ENCODE measurements around the gene RETREG1. TPM values are rescaled to one million over a fixed set of nuclear protein-coding genes. Genes with fewer than 3 reads are reported as not detected.

RETREG1 gene
- total and polyA plus RNA-seq, 2 experiments from 2014 or later = 2.3 to 3.6 TPM

DNA sequence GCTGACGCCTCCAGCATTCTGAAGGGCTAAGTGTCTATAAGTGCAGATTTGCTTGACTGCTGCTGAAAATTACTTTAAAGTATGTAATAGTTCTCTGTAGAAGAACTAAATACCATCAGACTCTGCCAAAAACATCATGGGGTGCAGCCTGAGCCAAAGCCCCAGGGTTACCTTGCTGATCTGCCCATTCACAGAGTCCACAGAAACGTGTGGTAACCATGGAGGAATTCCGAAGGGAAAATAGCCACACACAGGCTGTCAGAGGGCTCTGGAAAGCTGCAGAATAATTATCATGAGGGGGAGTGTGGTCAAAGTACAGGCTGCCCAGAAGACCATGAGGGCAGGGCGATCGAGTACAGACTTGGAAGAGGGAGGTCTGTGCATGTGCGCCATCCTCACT, 36.4 kb downstream of the RETREG1 start:
- no peak for TF ChIP-seq CREB1 (CRISPR knock-in tag; IDR thresholded peaks at IDR 0.05; ENCODE audit: low read depth)
- no peak for TF ChIP-seq JUNB (IDR thresholded peaks at IDR 0.05; ENCODE audit: unreplicated experiment)
- TF ChIP-seq NANOG (IDR thresholded peaks at IDR 0.05; ENCODE audit: borderline replicate concordance) = no peak
- TF ChIP-seq EZH2phosphoT487 (IDR thresholded peaks at IDR 0.05; ENCODE audit: unreplicated experiment) = no peak
- no peak for TF ChIP-seq EZH2 (IDR thresholded peaks at IDR 0.05; ENCODE audit: low read depth, unreplicated experiment)
- TF ChIP-seq, protein P1, sequence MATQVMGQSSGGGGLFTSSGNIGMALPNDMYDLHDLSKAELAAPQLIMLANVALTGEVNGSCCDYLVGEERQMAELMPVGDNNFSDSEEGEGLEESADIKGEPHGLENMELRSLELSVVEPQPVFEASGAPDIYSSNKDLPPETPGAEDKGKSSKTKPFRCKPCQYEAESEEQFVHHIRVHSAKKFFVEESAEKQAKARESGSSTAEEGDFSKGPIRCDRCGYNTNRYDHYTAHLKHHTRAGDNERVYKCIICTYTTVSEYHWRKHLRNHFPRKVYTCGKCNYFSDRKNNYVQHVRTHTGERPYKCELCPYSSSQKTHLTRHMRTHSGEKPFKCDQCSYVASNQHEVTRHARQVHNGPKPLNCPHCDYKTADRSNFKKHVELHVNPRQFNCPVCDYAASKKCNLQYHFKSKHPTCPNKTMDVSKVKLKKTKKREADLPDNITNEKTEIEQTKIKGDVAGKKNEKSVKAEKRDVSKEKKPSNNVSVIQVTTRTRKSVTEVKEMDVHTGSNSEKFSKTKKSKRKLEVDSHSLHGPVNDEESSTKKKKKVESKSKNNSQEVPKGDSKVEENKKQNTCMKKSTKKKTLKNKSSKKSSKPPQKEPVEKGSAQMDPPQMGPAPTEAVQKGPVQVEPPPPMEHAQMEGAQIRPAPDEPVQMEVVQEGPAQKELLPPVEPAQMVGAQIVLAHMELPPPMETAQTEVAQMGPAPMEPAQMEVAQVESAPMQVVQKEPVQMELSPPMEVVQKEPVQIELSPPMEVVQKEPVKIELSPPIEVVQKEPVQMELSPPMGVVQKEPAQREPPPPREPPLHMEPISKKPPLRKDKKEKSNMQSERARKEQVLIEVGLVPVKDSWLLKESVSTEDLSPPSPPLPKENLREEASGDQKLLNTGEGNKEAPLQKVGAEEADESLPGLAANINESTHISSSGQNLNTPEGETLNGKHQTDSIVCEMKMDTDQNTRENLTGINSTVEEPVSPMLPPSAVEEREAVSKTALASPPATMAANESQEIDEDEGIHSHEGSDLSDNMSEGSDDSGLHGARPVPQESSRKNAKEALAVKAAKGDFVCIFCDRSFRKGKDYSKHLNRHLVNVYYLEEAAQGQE (IDR thresholded peaks at IDR 0.05; ENCODE audit: unreplicated experiment) = no peak
- TF ChIP-seq, protein P2, sequence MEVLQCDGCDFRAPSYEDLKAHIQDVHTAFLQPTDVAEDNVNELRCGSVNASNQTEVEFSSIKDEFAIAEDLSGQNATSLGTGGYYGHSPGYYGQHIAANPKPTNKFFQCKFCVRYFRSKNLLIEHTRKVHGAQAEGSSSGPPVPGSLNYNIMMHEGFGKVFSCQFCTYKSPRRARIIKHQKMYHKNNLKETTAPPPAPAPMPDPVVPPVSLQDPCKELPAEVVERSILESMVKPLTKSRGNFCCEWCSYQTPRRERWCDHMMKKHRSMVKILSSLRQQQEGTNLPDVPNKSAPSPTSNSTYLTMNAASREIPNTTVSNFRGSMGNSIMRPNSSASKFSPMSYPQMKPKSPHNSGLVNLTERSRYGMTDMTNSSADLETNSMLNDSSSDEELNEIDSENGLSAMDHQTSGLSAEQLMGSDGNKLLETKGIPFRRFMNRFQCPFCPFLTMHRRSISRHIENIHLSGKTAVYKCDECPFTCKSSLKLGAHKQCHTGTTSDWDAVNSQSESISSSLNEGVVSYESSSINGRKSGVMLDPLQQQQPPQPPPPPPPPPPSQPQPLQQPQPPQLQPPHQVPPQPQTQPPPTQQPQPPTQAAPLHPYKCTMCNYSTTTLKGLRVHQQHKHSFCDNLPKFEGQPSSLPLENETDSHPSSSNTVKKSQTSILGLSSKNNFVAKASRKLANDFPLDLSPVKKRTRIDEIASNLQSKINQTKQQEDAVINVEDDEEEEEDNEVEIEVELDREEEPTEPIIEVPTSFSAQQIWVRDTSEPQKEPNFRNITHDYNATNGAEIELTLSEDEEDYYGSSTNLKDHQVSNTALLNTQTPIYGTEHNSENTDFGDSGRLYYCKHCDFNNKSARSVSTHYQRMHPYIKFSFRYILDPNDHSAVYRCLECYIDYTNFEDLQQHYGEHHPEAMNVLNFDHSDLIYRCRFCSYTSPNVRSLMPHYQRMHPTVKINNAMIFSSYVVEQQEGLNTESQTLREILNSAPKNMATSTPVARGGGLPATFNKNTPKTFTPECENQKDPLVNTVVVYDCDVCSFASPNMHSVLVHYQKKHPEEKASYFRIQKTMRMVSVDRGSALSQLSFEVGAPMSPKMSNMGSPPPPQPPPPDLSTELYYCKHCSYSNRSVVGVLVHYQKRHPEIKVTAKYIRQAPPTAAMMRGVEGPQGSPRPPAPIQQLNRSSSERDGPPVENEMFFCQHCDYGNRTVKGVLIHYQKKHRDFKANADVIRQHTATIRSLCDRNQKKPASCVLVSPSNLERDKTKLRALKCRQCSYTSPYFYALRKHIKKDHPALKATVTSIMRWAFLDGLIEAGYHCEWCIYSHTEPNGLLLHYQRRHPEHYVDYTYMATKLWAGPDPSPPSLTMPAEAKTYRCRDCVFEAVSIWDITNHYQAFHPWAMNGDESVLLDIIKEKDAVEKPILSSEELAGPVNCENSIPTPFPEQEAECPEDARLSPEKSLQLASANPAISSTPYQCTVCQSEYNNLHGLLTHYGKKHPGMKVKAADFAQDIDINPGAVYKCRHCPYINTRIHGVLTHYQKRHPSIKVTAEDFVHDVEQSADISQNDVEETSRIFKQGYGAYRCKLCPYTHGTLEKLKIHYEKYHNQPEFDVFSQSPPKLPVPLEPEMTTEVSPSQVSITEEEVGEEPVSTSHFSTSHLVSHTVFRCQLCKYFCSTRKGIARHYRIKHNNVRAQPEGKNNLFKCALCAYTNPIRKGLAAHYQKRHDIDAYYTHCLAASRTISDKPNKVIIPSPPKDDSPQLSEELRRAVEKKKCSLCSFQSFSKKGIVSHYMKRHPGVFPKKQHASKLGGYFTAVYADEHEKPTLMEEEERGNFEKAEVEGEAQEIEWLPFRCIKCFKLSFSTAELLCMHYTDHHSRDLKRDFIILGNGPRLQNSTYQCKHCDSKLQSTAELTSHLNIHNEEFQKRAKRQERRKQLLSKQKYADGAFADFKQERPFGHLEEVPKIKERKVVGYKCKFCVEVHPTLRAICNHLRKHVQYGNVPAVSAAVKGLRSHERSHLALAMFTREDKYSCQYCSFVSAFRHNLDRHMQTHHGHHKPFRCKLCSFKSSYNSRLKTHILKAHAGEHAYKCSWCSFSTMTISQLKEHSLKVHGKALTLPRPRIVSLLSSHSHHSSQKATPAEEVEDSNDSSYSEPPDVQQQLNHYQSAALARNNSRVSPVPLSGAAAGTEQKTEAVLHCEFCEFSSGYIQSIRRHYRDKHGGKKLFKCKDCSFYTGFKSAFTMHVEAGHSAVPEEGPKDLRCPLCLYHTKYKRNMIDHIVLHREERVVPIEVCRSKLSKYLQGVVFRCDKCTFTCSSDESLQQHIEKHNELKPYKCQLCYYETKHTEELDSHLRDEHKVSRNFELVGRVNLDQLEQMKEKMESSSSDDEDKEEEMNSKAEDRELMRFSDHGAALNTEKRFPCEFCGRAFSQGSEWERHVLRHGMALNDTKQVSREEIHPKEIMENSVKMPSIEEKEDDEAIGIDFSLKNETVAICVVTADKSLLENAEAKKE (CRISPR knock-in tag; IDR thresholded peaks at IDR 0.05) = no peak
- TF ChIP-seq, protein P3, sequence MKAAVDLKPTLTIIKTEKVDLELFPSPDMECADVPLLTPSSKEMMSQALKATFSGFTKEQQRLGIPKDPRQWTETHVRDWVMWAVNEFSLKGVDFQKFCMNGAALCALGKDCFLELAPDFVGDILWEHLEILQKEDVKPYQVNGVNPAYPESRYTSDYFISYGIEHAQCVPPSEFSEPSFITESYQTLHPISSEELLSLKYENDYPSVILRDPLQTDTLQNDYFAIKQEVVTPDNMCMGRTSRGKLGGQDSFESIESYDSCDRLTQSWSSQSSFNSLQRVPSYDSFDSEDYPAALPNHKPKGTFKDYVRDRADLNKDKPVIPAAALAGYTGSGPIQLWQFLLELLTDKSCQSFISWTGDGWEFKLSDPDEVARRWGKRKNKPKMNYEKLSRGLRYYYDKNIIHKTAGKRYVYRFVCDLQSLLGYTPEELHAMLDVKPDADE (IDR thresholded peaks at IDR 0.05) = no peak
- no peak for TF ChIP-seq POLR2AphosphoS5 (IDR thresholded peaks at IDR 0.05; ENCODE audit: low read depth)
- TF ChIP-seq ZNF114 (CRISPR knock-in tag; IDR thresholded peaks at IDR 0.05) = no peak
- TF ChIP-seq, protein P4, sequence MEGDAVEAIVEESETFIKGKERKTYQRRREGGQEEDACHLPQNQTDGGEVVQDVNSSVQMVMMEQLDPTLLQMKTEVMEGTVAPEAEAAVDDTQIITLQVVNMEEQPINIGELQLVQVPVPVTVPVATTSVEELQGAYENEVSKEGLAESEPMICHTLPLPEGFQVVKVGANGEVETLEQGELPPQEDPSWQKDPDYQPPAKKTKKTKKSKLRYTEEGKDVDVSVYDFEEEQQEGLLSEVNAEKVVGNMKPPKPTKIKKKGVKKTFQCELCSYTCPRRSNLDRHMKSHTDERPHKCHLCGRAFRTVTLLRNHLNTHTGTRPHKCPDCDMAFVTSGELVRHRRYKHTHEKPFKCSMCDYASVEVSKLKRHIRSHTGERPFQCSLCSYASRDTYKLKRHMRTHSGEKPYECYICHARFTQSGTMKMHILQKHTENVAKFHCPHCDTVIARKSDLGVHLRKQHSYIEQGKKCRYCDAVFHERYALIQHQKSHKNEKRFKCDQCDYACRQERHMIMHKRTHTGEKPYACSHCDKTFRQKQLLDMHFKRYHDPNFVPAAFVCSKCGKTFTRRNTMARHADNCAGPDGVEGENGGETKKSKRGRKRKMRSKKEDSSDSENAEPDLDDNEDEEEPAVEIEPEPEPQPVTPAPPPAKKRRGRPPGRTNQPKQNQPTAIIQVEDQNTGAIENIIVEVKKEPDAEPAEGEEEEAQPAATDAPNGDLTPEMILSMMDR (conservative IDR thresholded peaks at IDR 0.05; ENCODE audit: low read depth in 2 of 2) = no peak
- no peak for TF ChIP-seq STAT1 (IDR thresholded peaks at IDR 0.05; ENCODE audit: unreplicated experiment)
- no peak for TF ChIP-seq ZNF331 (CRISPR knock-in tag; IDR thresholded peaks at IDR 0.05; ENCODE audit: low read depth)
- ATAC-seq = no peak

More for the DNA sequence above, 36.4 kb downstream of the RETREG1 start:
- no peak for DNase-seq (ENCODE audit: low spot score)
- no peaks in the 10 kb centered on the region for H3K79me2 ChIP-seq (replicated peaks; ENCODE audit: insufficient read depth)
- H3F3A ChIP-seq (replicated peaks; ENCODE audit: low read depth) = 0 out of 2 replicates have a peak, but pooled peaks cover 5% of the 10 kb centered on the region
- peaks cover 26% of the 10 kb centered on the region for H3K4me1 ChIP-seq (ENCODE audit: insufficient read depth)
- Mint-ChIP-seq H3K27me3 (ENCODE audit: insufficient read depth, low read depth, poor library complexity) (no peaks in the 10 kb centered on the region), H3K4me3 (no peak overlapping the region), H3K27ac (no peak overlapping the region), H3K4me1 (peaks cover 29% of the 10 kb centered on the region), H3K9me3 (no peaks in the 10 kb centered on the region; the same call in 1 of the 3 replicates), H3K36me3 (ENCODE audit: low read depth) (no peaks in the 10 kb centered on the region)
- H3K4me2 ChIP-seq = no peak overlapping the region
- H4K20me1 ChIP-seq (replicated peaks; ENCODE audit: insufficient read depth) = no peaks in the 10 kb centered on the region
- no peaks in the 10 kb centered on the region for H3K9me2 ChIP-seq (ENCODE audit: insufficient read depth)
- no peak overlapping the region for H3K27ac ChIP-seq (ENCODE audit: low read depth)
- H3K27me3 ChIP-seq (ENCODE audit: insufficient read depth) = no peaks in the 10 kb centered on the region
- no peak overlapping the region for H2AFZ ChIP-seq
- H3K4me3 ChIP-seq = no peak overlapping the region
- H3K36me3 ChIP-seq (ENCODE audit: insufficient read depth) = no peaks in the 10 kb centered on the region

Measured in GM23338 (cell line).